Activated T-cell treated with anti-CD3 and anti-CD28 coated beads for 1 hour (primary cell): Measurements from ENCODE around the gene SPATA17.
"Not testable (repeated sequence)": the region's sequence is repeated elsewhere in the genome, so short reads cannot be mapped to it uniquely, and the experiment has no call there.

Source experiments
- DNase-seq: peaks from one replicate; pipeline ENCODE4 v3.0.0-alpha.2; 2020; ENCODE audit warnings: low read depth

SPATA17 gene

GRCh38 chr1:217630711-217631591, at the start of gene SPATA17, which contains the start of gene GPATCH2:
Gene SPATA17 (plus strand): TSS chr1:217631344. CDS start chr1:217631379, 35 bp downstream.
Gene GPATCH2 (minus strand): TSS chr1:217631090. CDS start chr1:217630971, 119 bp downstream.
- peak; percentile 58 for DNase-seq

GRCh38 chr1:217584286-217584811, 46.8 kb upstream of the SPATA17 start:
- not testable (repeated sequence) for DNase-seq

- no peak for DNase-seq
Measured at GRCh38 chr1:217585577-217585976, 45.6 kb upstream of the SPATA17 start.

- no peak for DNase-seq
Measured at GRCh38 chr1:217586586-217586985, 44.6 kb upstream of the SPATA17 start.

- no peak for DNase-seq
Measured at GRCh38 chr1:217590598-217590997, 40.5 kb upstream of the SPATA17 start.

GRCh38 chr1:217599154-217599553, 32.0 kb upstream of the SPATA17 start:
- no peak for DNase-seq

- no peak for DNase-seq
Measured at GRCh38 chr1:217602380-217602779, 28.8 kb upstream of the SPATA17 start.

- DNase-seq, result no peak
Measured at GRCh38 chr1:217605390-217605789, 25.8 kb upstream of the SPATA17 start.

- DNase-seq, result no peak
Measured at GRCh38 chr1:217614200-217614712, 16.9 kb upstream of the SPATA17 start.

- DNase-seq, result no peak
Measured at GRCh38 chr1:217617126-217617525, 14.0 kb upstream of the SPATA17 start.

- no peak for DNase-seq
Measured at GRCh38 chr1:217620814-217621213, 10.3 kb upstream of the SPATA17 start.

GRCh38 chr1:217622042-217622441, 9.1 kb upstream of the SPATA17 start:
- DNase-seq, result no peak

GRCh38 chr1:217626321-217626720, 4.8 kb upstream of the SPATA17 start:
- no peak for DNase-seq

- no peak for DNase-seq
Measured at GRCh38 chr1:217627431-217627830, 3.7 kb upstream of the SPATA17 start.

- DNase-seq, result no peak
Measured at GRCh38 chr1:217642455-217642854, 11.3 kb downstream of the SPATA17 start.

- DNase-seq, result no peak
Measured at GRCh38 chr1:217647791-217648190, 16.6 kb downstream of the SPATA17 start.

- no peak for DNase-seq
Measured at GRCh38 chr1:217650674-217651073, 19.5 kb downstream of the SPATA17 start.

- DNase-seq, result no peak
Measured at GRCh38 chr1:217660353-217661062, 29.4 kb downstream of the SPATA17 start.

- no peak for DNase-seq
Measured at GRCh38 chr1:217661407-217661806, 30.3 kb downstream of the SPATA17 start.

- DNase-seq, result no peak
Measured at GRCh38 chr1:217668351-217668940, 37.3 kb downstream of the SPATA17 start.

GRCh38 chr1:217673387-217673786, 42.2 kb downstream of the SPATA17 start:
- DNase-seq, result no peak
